Neural progenitor cell (in vitro differentiated cells): ENCODE data around the gene SPATA9. TPM values are rescaled to one million over a fixed set of nuclear protein-coding genes. Genes with fewer than 3 reads are reported as not detected.
"Not testable (repeated sequence)": the region's sequence is repeated elsewhere in the genome, so short reads cannot be mapped to it uniquely, and the experiment has no call there.

Experiments used
- DNase-seq: peaks from one replicate; pipeline ENCODE4 v3.0.0-alpha.2; 2016; ENCODE audit warnings: low spot score
- H2AFZ ChIP-seq: fragments of 200-600 bp; sonication (generic); replicated peaks from 2 replicates; pipeline ENCODE4 v1.6.1; 2016; ENCODE audit warnings: antibody characterized with exemption
- H3F3A ChIP-seq: fragments of 200-600 bp; sonication (generic); 2 replicates; pipeline ENCODE4 v1.6.1; 2016; ENCODE audit warnings: antibody characterized with exemption, low read depth
- H3K27ac ChIP-seq: fragments of 200-600 bp; sonication (generic); 2 replicates; pipeline ENCODE4 v1.5.1; 2016; ENCODE audit warnings: mild to moderate bottlenecking
- H3K27me3 ChIP-seq: fragments of 200-600 bp; sonication (generic); 2 replicates; pipeline ENCODE4 v1.6.1; 2016; ENCODE audit warnings: mild to moderate bottlenecking, moderate library complexity
- H3K36me3 ChIP-seq: fragments of 200-600 bp; sonication (generic); 2 replicates; pipeline ENCODE4 v1.5.1; 2016
- H3K4me1 ChIP-seq: fragments of 200-600 bp; sonication (generic); 2 replicates; pipeline ENCODE4 v1.6.1; 2016; ENCODE audit warnings: mixed run types
- H3K4me2 ChIP-seq: fragments of 200-600 bp; sonication (generic); 2 replicates; pipeline ENCODE4 v1.6.1; 2016
- H3K4me3 ChIP-seq: fragments of 200-600 bp; sonication (generic); 2 replicates; pipeline ENCODE4 v1.5.1; 2016
- H3K79me2 ChIP-seq: fragments of 200-600 bp; sonication (generic); 2 replicates; pipeline ENCODE4 v1.6.1; 2016; ENCODE audit warnings: low read depth
- H3K9ac ChIP-seq: fragments of 200-600 bp; sonication (generic); 2 replicates; pipeline ENCODE4 v1.6.1; 2016
- H3K9me3 ChIP-seq: fragments of 200-600 bp; sonication (generic); 2 replicates; pipeline ENCODE4 v1.5.1; 2016; ENCODE audit warnings: low read depth
- H4K20me1 ChIP-seq: fragments of 200-600 bp; sonication (generic); 2 replicates; pipeline ENCODE4 v1.6.1; 2016; ENCODE audit warnings: low read depth
- H3K27ac Mint-ChIP-seq: 3 replicates; pipeline ENCODE4 v1.8.0; 2021; ENCODE audit warnings: mixed read lengths
- H3K27me3 Mint-ChIP-seq: 2 replicates; pipeline ENCODE4 v1.8.0; 2022; ENCODE audit warnings: low read depth, mild to moderate bottlenecking, inconsistent platforms, moderate library complexity, mixed read lengths; ENCODE audit not compliant: insufficient read depth
- H3K36me3 Mint-ChIP-seq: 3 replicates; pipeline ENCODE4 v1.8.0; 2021; ENCODE audit warnings: mixed read lengths
- H3K4me1 Mint-ChIP-seq: 3 replicates; pipeline ENCODE4 v1.8.0; 2021; ENCODE audit warnings: mixed read lengths
- H3K4me3 Mint-ChIP-seq: 3 replicates; pipeline ENCODE4 v1.8.0; 2021; ENCODE audit warnings: mild to moderate bottlenecking, moderate library complexity, mixed read lengths
- H3K9me3 Mint-ChIP-seq: 3 replicates; pipeline ENCODE4 v1.8.0; 2020; ENCODE audit warnings: mixed read lengths
- EZH2 ChIP-seq: fragments of 200-600 bp; sonication (generic); IDR thresholded peaks from 2 replicates; pipeline ENCODE4 v1.6.1; 2017; ENCODE audit warnings: antibody characterized with exemption, mild to moderate bottlenecking, moderate library complexity
- EZH2phosphoT487 ChIP-seq: fragments of 200-600 bp; sonication (generic); IDR thresholded peaks from 2 replicates; pipeline ENCODE4 v1.6.1; 2017; ENCODE audit warnings: antibody characterized with exemption
- total RNA-seq: library from RNA; depleted of rRNA; stranded (reverse); fragments of >200 nt; gene quantifications from 2 replicates; pipeline ENCODE4 v1.2.3, GENCODE V29; 2015; ENCODE audit warnings: low replicate concordance
- TF ChIP-seq, protein P1 (sequence below): fragments of 200-600 bp; sonication (generic); IDR thresholded peaks from 2 replicates; pipeline ENCODE4 v1.5.1; 2017; ENCODE audit warnings: antibody characterized with exemption, mild to moderate bottlenecking

Gene SPATA9
- total RNA-seq, 1 donor from 2014 or later, result not detected

DNA sequence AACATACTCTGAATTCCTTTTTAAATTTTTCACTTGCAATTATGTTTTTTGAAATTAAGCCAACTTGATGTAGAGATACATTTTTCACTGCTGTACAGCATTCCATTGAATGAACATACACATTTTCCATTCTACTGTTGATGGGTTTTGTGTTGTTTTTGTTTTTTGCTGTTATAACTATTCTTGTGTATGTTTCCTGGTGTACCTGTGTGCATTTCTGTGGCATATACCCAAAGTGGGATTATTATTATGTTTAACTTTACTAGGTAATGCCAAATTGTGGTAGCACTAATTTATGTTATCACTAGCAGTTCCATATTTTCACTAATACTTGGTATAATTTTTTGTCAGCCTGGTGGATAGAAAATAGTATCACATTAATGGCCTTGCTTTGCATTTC, 33.5 kb downstream of the SPATA9 start:
- TF ChIP-seq EZH2phosphoT487, result no peak
- TF ChIP-seq EZH2, result no peak
- TF ChIP-seq, protein P1, sequence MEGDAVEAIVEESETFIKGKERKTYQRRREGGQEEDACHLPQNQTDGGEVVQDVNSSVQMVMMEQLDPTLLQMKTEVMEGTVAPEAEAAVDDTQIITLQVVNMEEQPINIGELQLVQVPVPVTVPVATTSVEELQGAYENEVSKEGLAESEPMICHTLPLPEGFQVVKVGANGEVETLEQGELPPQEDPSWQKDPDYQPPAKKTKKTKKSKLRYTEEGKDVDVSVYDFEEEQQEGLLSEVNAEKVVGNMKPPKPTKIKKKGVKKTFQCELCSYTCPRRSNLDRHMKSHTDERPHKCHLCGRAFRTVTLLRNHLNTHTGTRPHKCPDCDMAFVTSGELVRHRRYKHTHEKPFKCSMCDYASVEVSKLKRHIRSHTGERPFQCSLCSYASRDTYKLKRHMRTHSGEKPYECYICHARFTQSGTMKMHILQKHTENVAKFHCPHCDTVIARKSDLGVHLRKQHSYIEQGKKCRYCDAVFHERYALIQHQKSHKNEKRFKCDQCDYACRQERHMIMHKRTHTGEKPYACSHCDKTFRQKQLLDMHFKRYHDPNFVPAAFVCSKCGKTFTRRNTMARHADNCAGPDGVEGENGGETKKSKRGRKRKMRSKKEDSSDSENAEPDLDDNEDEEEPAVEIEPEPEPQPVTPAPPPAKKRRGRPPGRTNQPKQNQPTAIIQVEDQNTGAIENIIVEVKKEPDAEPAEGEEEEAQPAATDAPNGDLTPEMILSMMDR, result no peak
- H3K4me1 Mint-ChIP-seq, result peaks cover 6% of the 10 kb centered on the region
- Histone ChIP-seq H3K4me2 (no peak overlapping the region), H3K9me3 (no peaks in the 10 kb centered on the region), H3K27ac (no peak overlapping the region), H3K79me2 (no peaks in the 10 kb centered on the region), H4K20me1 (no peaks in the 10 kb centered on the region), H2AFZ (no peak overlapping the region), H3K4me3 (no peak overlapping the region), H3K36me3 (no peaks in the 10 kb centered on the region), H3F3A (peaks cover 14% of the 10 kb centered on the region), H3K9ac (no peak overlapping the region), H3K27me3 (no peaks in the 10 kb centered on the region), H3K4me1 (no peaks in the 10 kb centered on the region)
- peaks cover 2% of the 10 kb centered on the region for H3K9me3 Mint-ChIP-seq
- H3K27me3 Mint-ChIP-seq, result peaks cover 2% of the 10 kb centered on the region
- H3K27ac Mint-ChIP-seq, result no peak overlapping the region
- no peak overlapping the region for H3K4me3 Mint-ChIP-seq
- H3K36me3 Mint-ChIP-seq, result no peaks in the 10 kb centered on the region
- DNase-seq, result no peak

DNA sequence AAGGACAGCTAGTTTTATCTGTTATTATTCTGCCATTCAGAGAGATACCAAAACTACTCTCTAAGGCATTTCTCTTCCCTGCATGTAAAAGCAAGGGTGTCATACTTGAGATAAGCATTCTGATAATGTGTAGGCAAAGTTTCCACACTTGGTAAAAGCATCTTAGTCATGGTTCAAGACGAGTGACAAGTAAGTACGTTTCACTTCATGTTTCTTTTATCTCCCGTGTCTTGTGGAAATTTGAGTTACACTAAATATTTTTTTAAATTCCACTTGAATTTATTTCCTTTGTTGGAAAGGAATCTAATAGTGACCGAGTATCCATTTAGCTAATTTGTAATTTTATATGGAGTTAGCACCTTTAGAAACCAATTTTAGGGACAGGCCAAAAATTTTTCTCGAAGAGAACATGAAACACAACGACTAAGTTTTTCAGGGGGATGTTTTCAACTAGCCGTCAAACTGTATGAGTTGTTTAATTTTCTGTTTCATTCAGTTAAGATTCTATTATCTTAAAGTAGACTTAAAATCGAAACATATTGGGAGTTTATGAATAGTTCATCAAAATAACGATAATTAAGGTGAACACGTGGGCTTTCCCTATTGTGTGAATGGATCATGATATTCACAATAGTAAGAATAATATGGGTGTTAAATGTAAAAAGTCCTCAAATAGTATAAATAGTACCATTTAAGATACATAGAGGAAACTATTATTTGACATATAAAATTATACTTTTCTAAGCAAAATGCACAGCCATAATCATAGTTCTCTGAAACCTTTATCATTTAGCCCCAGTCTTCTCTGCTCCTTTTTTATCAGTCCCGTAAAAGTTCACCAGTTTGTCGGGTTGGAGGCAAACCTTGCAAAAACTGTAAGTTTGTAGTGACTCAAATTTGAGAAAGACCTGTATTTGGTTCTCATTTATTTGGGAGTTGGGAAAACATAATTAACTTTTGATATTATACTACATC, 34.6 kb downstream of the SPATA9 start:
- Histone ChIP-seq H3K4me3 (no peak overlapping the region), H3K27me3 (no peaks in the 10 kb centered on the region), H3K4me1 (no peaks in the 10 kb centered on the region), H2AFZ (no peak overlapping the region), H3K79me2 (no peaks in the 10 kb centered on the region), H3F3A (peaks cover 14% of the 10 kb centered on the region), H4K20me1 (no peaks in the 10 kb centered on the region), H3K36me3 (no peaks in the 10 kb centered on the region), H3K27ac (no peak overlapping the region), H3K9me3 (no peaks in the 10 kb centered on the region), H3K9ac (no peak overlapping the region), H3K4me2 (peak overlapping the region; percentile 88)
- DNase-seq, result no peak
- Mint-ChIP-seq H3K36me3 (no peaks in the 10 kb centered on the region), H3K4me3 (no peak overlapping the region), H3K9me3 (peaks cover 2% of the 10 kb centered on the region), H3K4me1 (peaks cover 6% of the 10 kb centered on the region), H3K27me3 (peaks cover 2% of the 10 kb centered on the region), H3K27ac (no peak overlapping the region)
- TF ChIP-seq EZH2 (no peak), EZH2phosphoT487 (no peak)
- TF ChIP-seq, protein P1, result no peak

DNA sequence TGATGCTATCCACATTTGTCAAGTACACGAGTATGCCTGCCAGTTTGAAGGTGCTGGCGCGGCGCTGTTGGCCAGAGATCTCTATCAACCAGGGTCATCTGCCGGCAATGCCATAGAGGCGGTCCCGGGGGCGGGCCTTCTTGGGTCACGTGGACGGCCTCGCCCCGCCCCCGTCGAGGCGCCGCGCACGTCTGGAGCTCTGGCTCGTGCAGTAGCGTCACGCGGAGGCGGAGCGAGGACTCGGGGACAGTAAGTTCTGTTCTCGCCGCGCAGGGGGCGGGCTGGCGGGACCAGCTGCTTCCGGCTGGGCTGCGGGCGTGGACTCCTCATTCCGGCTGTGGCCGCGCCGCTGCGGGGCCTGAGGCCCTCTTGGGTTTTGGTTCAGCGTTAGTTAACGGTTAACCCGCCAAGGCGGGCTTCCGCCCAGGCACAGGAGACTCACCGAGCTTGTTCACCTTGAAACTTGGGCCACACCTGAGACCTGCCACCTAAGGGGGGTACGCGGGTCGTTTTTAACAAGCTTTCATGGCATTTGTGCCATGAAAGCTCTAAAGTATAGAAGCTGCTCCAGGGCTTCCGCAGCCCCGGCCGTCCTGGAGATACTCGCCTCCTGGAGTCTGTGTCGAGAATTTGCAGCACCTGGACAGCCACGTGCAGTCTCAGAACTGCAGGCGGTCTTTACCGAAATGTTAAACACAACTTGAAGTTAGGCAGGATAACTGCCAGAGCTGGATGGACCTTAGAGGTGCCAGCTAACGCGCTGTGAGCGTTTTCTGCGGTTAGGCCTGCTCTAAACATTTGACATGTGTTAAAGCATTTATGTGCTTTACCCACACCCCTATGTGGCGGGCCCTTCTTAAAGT, 36.0 kb downstream of the SPATA9 start, which contains the start of gene RFESD:
Gene RFESD, plus strand, starts transcription at position 209 of the 863 bp plus-strand sequence. CDS start 5,495 bp downstream, outside the sequence.
- H3K27me3 ChIP-seq, result no peaks in the 10 kb centered on the region
- no peaks in the 10 kb centered on the region for H3K9me3 ChIP-seq
- no peak within 1 kb of the TSS for H3K27ac Mint-ChIP-seq
- H3F3A ChIP-seq, result peaks cover 14% of the 10 kb centered on the region
- H3K4me3 ChIP-seq, result peak within 1 kb of the TSS; percentile 51
- H3K36me3 Mint-ChIP-seq, result no peaks in the 10 kb centered on the region
- H3K4me3 Mint-ChIP-seq, result peak within 1 kb of the TSS; percentile 78
- H3K9me3 Mint-ChIP-seq, result peaks cover 2% of the 10 kb centered on the region
- H4K20me1 ChIP-seq, result no peaks in the 10 kb centered on the region
- DNase-seq, result peak; percentile 96
- no peaks in the 10 kb centered on the region for H3K4me1 Mint-ChIP-seq
- H3K36me3 ChIP-seq, result no peaks in the 10 kb centered on the region
- H3K4me2 ChIP-seq, result peak within 1 kb of the TSS; percentile 88
- TF ChIP-seq EZH2 (no peak), EZH2phosphoT487 (no peak)
- TF ChIP-seq, protein P1, result peak; percentile 20
- H3K27ac ChIP-seq, result no peak within 1 kb of the TSS
- H3K9ac ChIP-seq, result no peak within 1 kb of the TSS
- H3K4me1 ChIP-seq, result no peaks in the 10 kb centered on the region
- no peaks in the 10 kb centered on the region for H3K79me2 ChIP-seq
- H3K27me3 Mint-ChIP-seq, result peaks cover 2% of the 10 kb centered on the region
- H2AFZ ChIP-seq, result peak within 1 kb of the TSS; percentile 85

DNA sequence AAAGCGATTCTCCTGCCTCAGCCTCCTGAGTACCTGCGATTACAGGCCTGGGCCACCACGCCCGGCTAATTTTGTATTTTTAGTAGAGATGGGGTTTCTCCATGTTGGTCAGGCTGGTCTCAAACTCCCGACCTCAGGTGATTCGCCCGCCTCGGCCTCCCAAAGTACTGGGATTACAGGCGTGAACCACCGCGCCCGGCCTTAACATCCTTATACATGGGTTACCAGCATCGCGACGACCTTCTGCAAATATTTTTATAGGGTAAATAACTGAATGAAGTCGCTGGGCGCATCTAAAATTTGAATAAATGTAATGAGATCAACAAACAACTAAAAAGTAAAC, 36.6 kb downstream of the SPATA9 start:
- H3K27me3 ChIP-seq, H3K9ac ChIP-seq, H3K27ac ChIP-seq, H3K4me1 Mint-ChIP-seq, H3K4me1 ChIP-seq, H3K9me3 Mint-ChIP-seq, H4K20me1 ChIP-seq, H3K79me2 ChIP-seq, DNase-seq, H3K9me3 ChIP-seq, H3K36me3 ChIP-seq, H3K27me3 Mint-ChIP-seq, H3K36me3 Mint-ChIP-seq, H3K27ac Mint-ChIP-seq, H2AFZ ChIP-seq: not testable (repeated sequence)
- H3F3A ChIP-seq, result peaks cover 14% of the 10 kb centered on the region
- peak overlapping the region; percentile 51 for H3K4me3 ChIP-seq
- peak overlapping the region; percentile 78 for H3K4me3 Mint-ChIP-seq
- H3K4me2 ChIP-seq, result peak overlapping the region; percentile 88
